Fibroblast of the conjunctiva (primary cell): ENCODE measurements around the gene ZC3H18.
A peak's percentile ranks its signal among the peaks of the same experiment; 100 is the strongest.

Source experiments
- DNase-seq: peaks from one replicate; pipeline ENCODE4 v3.0.0-alpha.2; 2010; ENCODE audit warnings: low read depth

ZC3H18 gene

GRCh38 chr16:88623858-88624257 lies 53.7 kb downstream of the ZC3H18 start:
- no peak for DNase-seq

DNA sequence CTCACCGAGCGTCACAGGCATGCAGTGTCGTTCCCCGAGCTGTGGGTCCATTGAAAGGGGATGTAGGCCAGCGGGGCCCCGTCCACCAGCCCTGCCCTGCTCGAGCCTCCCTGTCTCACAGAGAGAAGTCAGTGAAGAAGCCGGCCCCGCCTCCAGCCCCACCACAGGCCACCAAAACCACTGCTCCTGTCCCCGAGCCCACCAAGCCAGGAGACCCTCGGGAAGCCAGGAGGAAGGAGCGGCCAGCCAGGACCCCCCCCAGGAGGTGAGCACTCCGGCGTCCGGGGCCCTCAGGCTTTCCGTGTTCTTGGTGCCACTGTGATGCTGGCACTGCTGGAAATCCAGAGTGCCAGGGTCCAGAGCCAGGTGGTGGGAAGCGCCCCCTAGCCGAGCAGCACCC lies 54.3 kb downstream of the ZC3H18 start:
- no peak for DNase-seq

DNA sequence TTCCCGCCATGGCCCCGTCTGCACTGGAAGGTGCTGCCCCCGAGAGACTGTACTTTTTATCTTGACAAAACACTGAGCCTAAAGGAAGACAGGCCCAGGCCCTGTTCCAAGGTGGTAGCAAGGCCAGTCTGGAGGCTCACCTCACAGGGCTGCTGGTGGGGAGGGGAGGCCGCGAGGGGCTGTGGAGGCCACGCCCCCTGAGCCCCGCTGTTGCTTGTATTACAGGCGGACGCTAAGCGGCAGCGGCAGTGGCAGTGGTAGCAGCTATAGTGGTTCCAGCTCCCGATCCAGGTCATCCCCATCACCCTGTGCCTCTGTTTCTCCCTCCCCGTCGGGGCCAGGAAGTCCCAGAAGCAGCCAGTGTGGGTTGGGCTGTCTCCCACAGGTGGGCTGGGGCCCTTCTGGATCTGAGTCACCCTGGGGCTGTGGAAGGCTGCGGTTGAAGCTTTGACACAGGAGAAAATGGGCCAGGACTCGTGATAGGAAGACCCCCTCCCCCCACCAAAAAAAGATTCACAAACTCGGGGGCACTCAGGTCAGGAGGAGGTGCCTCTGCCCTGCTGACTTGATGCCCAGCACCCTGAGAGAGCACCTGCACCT lies 54.9 kb downstream of the ZC3H18 start:
- DNase-seq: no peak

- no peak for DNase-seq
Observed at GRCh38 chr16:88626646-88627045, 56.4 kb downstream of the ZC3H18 start.

- no peak for DNase-seq
Observed at GRCh38 chr16:88627531-88628411, 57.6 kb downstream of the ZC3H18 start.

DNA sequence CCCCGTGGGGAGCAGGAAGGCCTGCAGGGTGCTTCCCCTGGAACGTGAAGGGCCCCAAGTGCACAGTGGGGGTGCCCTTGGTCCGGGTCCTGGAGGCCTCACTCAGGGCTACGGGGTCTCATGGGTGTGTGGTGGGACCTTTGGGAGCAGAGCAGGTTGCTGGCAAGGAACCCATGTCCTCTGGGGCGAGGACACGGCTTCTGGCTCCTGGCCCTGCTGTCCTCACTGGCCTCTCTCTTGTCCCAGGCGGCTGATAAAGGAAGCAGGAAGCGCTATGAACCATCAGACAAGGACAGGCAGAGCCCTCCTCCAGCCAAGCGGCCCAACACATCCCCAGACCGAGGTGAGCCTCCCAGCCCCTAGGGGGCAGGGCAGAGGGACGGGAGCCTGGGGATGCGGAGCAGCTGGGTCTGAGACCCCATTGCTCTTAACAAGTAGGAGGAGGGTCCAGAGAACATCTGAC lies 58.3 kb downstream of the ZC3H18 start:
- no peak for DNase-seq

DNA sequence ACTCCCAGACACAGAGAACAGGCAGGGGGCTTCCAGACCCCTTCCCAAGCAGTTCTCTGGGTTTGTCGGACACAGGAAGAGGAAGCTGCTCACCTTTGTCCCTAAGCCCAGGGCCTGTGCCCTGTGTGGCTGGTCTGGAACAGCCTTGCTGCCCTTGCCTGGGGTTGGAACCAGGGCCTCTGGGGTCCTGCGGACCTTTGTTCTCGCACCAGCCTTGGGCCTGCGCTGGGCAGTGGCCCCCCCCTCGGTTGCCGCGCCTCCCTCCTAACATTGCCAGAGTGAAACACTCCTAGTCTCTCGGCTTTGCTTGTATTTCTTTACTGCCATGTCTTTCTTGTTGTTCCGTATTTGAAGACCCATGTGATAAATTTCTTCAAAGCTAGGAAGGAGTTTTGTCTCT lies 59.6 kb downstream of the ZC3H18 start:
- DNase-seq: no peak

DNA sequence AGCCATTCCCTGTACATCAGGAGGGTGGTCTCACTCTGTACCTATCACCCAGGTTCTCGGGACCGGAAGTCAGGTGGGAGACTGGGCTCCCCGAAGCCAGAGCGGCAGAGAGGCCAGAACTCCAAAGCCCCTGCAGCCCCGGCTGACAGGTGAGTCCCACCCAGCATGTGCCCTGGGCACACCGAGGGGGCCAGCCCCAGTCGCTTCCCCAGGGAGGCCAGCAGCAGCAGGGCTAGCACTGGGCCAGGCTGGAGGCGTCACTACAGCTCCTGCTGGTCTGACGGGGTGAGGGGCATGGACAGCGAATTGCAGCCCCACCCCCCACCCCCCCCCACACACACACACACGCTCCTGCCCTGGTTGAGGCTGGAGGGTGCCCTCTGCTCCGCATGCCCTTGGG lies 60.2 kb downstream of the ZC3H18 start:
- no peak for DNase-seq

DNA sequence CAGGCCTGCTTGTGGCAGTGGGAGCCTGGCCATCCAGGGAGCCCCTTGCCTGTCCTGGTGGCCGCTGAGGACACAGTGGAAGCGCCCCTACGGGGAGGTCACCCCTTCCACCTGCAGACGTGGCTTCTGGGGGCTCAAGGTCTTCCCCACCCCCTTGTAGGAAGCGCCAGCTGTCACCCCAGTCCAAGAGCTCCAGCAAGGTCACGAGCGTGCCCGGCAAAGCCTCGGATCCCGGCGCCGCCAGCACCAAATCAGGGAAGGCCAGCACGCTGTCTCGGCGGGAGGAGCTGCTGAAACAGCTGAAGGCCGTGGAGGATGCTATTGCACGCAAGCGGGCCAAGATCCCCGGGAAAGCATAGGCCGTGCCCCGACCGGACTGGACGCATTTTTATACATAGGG lies 60.7 kb downstream of the ZC3H18 start:
- no peak for DNase-seq

- DNase-seq: no peak
Observed at GRCh38 chr16:88631384-88631783, 61.2 kb downstream of the ZC3H18 start.

- no peak for DNase-seq
Observed at GRCh38 chr16:88631920-88632586, 61.9 kb downstream of the ZC3H18 start.

DNA sequence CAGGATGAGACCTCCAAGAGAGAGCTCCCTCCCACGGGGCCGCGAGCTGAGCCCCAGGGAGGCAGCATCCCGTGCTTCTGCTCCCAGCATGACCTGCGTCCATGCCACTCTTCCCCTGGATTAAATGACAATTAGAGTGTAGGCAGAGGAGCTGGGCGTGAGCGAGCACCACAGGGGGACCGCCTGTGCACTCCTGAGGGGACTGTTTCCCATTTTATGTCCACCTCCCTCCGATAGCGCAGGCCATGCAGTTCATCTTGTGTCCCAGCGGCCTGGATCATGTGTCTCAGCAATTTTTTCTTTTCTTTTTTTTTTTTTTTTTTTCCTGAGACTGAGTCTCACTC lies 62.4 kb downstream of the ZC3H18 start:
- no peak for DNase-seq

GRCh38 chr16:88633684-88634140 lies 63.5 kb downstream of the ZC3H18 start:
- DNase-seq: peak; percentile 10

DNA sequence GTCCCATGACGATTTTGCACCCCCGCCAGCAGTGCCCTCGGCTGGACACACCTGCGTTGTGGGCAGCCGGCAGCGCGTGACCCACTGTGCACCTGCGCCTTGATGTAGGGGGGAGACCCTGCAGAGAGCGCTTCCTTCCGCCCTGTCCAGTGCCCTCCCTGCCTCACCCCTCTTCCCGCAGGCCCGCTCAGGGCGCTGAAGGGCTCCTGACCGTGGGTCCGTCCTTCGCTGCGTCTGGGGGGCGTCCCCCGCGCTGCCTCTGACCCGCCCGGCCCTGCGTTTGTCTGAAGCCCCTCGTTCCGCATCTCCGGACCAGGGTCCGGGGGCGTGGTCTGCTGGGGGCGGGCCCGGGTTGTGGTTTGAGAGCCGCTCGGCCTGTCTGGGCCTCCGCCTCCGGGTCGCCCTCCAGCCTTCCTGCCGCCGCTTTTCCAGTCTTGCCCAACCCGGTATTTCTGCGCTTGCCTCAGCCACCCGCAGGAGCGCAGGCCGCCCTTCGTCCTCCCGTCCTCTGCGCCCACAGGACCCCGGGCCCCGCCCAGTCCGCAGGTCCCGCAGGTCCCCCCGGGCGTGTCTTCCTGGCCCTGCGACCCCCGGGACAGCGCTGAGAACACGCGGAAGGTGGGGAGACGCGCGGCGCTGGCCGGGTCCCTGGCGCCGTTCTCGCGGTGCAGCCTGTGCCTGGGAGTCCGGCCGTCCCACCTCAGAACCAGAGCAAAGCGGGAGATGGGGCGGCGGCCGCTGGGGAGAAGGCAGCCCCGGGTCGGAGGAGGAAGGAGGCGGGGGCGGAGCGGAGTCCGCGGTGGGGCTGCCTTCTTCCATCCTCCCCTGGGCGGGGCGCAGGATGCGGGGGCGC lies 64.2 kb downstream of the ZC3H18 start:
- DNase-seq: peak; percentile 14

- DNase-seq: no peak
Observed at GRCh38 chr16:88634994-88635670, 64.9 kb downstream of the ZC3H18 start.

GRCh38 chr16:88635671-88636319 lies 65.6 kb downstream of the ZC3H18 start:
- DNase-seq: no peak

DNA sequence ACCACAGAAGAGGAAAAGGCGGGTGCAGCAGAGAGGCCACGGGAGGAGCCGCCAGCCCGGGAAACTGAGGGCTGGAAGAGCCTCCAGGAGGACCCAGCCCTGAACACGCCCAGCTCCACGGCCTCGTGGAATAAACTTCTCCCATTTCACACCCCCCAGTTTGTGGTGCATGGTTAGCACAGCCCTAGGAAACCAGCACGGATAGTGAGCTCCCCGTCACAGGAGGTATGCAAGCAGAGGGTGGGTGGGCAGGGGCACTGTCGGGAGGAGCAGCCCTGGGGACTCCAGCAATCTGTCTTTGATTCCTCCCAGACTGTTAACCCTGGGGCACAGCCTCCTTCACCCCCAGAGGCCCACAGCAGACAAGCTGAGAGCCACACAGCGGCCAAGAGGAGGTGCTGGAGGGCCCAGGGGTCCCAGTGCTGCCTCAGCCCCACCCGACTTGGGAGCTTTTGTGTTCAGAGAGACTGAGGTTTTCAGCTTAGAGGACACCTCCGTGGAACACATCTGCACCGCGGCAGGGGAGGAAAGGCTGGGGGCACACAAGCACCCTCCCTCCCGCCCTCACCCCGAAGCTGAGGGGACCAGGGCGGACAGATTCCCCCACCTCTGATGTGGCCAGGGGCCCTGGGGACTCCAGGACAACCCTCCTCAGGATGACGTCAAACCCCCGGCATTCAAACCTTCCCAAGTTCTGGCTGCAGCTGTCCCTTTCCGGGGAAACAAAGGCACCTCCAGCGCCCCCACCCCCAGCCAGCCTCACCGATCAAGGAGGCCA lies 66.5 kb downstream of the ZC3H18 start:
- no peak for DNase-seq

DNA sequence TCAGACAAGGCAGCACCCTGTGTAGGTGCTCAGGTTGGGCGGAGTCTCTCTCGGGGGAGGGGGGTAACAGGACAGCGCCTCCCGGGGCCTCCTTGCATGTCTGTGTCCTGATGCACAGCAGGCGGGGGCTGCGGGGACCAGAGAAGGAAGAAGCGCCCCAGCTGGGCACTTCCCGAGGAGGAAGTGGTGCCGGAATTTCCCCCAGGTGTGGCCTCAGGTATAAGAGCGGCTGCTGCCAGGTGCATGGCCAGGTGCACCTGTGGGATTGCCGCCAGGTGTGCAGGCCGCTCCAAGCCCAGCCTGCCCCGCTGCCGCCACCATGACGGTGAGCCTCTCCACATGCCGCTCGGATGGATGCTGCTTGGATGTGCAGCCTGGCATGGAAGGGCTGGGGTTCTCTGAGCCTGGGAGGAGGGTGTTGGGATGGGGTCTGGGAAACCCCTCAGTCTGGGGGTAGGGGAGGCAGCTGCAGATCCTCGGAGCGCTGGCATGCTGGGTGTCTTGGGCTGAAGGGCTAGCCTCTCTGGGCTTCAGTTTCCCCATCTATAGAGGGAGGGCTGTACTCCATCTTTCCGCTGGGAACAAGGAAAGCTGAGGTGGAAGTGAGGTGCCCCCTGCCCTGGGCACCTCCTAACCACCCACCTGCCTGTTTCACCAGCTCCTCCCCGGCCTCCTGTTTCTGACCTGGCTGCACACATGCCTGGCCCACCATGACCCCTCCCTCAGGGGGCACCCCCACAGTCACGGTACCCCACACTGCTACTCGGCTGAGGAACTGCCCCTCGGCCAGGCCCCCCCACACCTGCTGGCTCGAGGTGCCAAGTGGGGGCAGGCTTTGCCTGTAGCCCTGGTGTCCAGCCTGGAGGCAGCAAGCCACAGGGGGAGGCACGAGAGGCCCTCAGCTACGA lies 68.4 kb downstream of the ZC3H18 start, which contains the start of gene IL17C:
TSS of gene IL17C (plus strand) at position 250 of the 908 bp plus-strand sequence. CDS start at position 320, 70 bp downstream.
- DNase-seq: no peak
